GM19438 (cell line): Measurements from ENCODE around the gene IRAG1.

ENCODE experiments used
- ATAC-seq: cut with Tn5 transposase; IDR thresholded peaks from one replicate; pipeline ENCODE4 v1.9.1; 2021; ENCODE audit warnings: low read depth; ENCODE audit not compliant: unreplicated experiment

IRAG1 gene

DNA sequence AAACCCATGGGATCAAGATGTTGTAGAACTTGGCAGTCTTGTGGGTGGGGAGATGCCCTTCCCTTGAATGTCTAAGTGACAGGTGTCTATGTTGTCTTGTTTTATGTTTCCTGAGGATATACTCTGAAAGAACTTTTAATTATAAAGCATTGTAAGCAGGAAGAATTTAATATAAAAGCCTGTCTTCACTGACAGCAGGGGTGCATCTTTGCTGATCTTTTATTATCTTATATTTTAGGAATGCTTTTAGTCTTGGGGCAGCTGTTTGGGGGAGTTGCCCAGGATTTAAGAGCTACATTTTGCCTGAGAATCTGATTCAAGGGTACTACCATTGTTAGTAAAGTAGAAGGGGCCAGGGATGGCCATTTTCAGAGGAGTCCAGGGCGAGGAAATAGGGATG is 43.4 kb downstream of the IRAG1 start:
- ATAC-seq: no peak

DNA sequence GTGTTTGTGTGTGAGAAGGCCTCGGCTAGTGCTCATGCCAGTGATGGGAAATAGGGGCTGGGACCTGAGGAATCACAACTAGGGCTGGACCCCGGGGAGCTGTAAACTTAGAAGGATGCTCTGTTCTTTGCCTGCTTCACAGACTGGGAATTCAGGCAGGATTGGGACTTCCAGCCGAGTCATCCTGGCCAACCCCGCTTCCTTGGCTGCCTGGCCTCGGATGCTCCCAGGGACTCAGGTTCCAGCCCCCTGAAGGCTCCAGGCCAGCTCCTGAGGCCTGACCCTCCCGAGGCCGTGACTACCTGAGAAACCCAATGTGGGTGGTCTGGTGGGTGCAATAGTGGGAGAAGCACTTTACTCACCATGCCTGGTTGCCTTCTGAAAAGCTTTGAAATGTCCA is 44.7 kb downstream of the IRAG1 start:
- ATAC-seq: no peak

DNA sequence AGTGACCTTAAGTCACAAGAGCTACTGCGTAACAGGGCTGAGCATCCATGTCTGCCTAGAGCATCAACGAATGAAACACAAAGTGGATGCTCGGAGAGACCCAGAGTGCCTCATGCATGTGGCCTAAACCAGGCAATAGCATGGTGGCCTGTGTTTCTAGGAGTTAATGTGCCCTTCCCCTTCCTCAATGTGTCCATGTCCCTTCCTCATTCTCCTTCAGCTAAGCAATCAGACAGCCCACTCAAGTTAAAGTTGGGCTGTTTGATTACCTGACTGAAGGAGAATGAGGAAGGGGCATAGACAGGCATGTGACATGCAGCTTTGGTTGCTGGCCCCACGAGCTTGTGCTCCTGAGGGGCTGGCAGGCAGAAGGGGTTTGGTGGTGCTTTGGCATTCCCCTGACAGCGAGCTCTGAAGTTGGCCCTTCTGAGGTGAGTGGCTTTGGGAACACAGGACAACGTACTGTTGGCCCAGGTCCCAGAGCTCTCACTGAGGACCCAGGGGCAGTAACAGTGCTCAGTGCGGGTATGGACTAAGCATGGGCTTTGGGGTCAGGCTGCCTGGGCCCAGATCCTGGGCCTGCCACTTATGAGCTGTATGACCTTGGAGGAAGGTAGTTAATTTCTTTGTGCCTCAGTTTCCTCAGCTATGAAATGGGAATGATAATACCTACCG is 46.7 kb downstream of the IRAG1 start:
- ATAC-seq: no peak

DNA sequence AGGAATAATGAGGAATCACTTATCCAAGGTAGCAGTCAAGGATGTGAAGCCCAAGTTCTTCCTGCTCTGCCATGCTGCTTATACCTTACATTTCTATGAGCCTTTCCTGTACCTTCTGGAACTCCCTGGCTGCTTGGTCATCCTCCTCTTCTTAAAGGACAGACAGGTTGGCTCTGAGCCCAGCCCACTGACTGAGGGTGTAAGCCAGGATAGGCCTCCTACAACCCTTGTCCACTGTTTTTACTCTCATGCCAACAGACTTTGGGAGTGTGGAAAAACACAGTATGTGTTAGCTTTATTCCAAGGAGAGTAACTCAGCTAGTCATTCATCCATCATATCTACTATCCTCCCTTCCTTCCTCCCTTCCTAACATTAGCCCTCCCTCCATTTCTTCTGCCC is 47.5 kb downstream of the IRAG1 start:
- no peak for ATAC-seq

DNA sequence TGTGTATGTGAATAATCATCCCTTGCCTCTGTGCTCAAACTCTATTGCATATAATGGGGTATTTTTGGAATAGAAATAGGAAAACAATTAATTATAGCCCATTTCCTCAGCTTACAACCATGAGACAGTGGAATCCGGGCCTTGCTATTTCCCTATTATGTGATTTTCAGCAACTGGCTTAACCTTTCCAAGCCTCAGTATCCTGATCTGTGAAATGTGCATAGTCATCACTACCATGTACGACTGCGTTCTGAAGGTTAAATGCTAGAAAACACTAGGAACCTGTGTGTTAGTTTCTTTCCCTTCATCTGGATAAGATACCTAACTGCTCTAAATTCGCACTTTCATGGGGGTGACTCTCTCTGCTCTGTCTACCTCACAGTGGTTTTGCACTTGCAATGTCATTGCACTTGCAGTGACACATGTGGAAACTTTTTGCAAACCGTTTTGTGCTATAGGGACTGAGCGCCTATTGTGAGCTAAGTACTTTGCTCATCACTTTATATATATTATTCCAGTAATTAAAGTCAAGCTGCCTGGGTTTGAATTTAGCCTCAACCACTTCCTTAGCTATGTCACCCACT is 48.3 kb downstream of the IRAG1 start:
- no peak for ATAC-seq
